CD4-positive, alpha-beta T cell treated with Interferon alpha-2 for 1 hour (primary cell): ENCODE results near the gene PNPO.
A peak's percentile ranks its signal among the peaks of the same experiment; 100 is the strongest.

Source experiments
- DNase-seq, 2 donors: peaks; one replicate each; pipeline ENCODE4 v3.0.0-alpha.2; 2020 to 2022

Gene PNPO

GRCh38 chr17:47941246-47942095 lies at the start of gene PNPO:
Gene PNPO, plus strand, starts transcription at chr17:47941571. Its CDS starts 105 bp downstream, at chr17:47941676.
- DNase-seq, result peak; percentile 93 to 96

- DNase-seq, result no peak
Observed at GRCh38 chr17:47894498-47895346, 46.6 kb upstream of the PNPO start.

- DNase-seq, result no peak
Observed at GRCh38 chr17:47895347-47895855, 46.0 kb upstream of the PNPO start.

GRCh38 chr17:47895856-47896671 lies 45.3 kb upstream of the PNPO start, which contains the start of gene SP2:
Gene SP2, plus strand, starts transcription at chr17:47896236. Its CDS starts 51 bp downstream, at chr17:47896287.
- DNase-seq, result peak; percentile 100

DNA sequence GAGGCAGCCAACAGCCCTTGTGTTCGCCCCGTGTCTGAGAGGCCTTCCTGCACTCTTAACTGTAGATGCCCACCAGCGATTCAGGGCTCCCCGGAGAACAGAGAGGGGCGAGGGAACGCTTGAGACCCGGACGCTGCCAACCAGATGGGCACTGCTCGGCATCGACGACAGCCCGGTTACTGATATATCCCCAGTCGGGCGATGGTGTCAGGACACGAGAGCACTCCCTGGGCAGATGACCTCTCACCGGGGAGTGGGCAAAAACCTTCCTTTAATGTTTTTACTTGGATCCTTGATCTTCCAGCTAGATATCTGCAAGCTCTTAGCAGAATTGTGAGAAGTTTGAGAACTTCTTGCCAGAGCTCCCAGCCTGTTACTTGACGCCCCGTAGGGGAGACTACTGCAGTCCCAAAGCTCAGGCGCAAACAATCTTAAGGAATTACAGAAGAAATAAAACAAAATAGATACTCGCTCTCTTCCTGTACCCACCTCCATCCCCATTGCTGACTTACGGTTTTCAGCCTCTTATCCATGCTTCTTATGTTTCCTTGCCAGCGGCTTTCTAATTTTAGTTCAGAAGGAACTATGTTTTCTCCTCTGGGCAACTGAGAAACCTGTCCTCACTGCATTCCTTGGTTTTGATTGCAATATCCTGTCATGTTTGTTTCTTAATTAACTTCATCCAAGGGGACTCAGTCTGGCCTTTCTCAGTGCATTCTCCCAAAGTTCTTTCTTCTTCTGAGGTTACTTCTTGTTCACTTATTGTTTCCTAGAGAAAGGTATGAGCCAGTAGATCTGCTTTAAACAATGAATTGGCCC lies 44.5 kb upstream of the PNPO start:
- no peak for DNase-seq

DNA sequence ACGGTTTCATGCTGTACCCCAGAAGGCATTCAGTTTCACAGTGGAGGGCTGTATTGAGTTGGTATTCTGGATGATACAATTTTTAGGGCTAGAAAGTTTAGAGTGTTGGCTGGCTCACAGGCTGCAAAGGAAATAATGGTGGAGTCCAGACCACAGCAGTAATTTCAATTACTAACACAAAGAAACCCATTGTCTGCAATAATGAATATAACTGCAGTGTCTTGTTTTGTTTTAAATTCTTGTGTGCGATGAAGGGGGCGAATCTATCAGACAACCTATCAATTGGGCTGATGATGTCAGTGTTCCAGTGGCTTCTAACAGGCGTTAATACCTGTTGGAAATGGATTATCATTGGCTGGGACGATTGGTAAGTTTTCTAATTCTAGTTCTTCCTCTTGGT lies 43.8 kb upstream of the PNPO start:
- DNase-seq, result no peak

DNA sequence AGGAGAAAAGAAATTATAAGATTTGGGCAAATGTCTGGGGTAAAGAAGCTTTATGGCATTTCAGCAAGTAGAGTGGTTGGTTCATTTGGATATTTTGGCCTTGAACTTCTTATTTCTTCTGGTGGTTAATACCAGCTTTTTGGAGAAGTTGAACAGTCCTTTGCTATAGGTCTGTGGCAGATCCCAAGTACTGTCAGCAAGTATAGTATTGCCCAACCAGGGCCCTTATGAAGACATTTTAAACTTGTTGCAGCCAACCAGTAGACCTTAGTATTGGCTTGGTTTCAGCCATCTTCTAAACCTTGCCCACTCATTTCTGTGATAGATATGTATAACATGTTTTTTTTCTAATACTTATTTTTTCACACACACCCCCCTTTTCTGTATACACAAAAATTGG lies 43.1 kb upstream of the PNPO start:
- DNase-seq, result no peak

- no peak for DNase-seq
Observed at GRCh38 chr17:47899643-47900042, 41.7 kb upstream of the PNPO start.

DNA sequence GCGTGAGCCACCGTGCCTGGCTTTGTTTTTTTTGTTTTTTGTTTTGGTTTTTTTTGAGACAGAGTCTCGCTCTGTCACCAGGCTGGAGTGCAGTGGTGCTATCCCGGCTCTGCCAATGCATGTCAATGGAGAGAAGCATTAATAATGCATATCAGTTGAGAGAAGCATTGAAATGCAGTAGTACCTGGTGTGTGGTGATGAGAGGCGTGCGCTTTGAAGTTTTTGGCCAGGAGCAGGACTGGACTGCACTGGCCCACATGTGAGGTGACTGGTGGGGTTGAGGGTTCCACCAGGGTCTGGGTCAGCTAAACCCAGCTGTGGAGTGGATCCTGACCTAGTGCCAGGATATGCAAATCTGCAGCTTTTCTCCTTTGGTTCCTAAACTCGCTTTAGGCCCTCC lies 39.9 kb upstream of the PNPO start:
- no peak for DNase-seq

- DNase-seq, result no peak
Observed at GRCh38 chr17:47902039-47902744, 39.2 kb upstream of the PNPO start.

- DNase-seq, result no peak
Observed at GRCh38 chr17:47905221-47905733, 36.1 kb upstream of the PNPO start.

- DNase-seq, result no peak
Observed at GRCh38 chr17:47906443-47906842, 34.9 kb upstream of the PNPO start.

- no peak for DNase-seq
Observed at GRCh38 chr17:47907932-47908562, 33.3 kb upstream of the PNPO start.

DNA sequence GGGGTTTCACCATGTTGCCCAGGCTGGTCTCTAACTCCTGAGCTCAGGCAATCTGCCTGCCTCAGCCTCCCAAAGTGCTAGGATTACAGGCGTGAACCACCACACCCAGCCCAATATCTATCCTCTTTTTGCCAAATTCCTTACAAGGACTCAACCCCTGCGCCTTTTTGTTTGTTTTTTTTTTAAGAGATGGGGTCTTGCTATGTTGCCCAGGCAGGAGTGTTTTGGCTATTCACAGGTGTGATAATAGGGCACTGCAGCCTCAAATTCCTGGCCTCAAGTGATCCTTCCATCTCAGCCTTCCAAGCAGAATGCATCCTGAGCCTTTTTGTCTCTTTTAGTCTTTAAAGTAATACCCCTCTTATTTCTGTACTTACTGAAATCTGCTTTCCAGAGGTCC lies 28.3 kb upstream of the PNPO start:
- no peak for DNase-seq

GRCh38 chr17:47914306-47914948 lies 26.9 kb upstream of the PNPO start:
- DNase-seq, result no peak

DNA sequence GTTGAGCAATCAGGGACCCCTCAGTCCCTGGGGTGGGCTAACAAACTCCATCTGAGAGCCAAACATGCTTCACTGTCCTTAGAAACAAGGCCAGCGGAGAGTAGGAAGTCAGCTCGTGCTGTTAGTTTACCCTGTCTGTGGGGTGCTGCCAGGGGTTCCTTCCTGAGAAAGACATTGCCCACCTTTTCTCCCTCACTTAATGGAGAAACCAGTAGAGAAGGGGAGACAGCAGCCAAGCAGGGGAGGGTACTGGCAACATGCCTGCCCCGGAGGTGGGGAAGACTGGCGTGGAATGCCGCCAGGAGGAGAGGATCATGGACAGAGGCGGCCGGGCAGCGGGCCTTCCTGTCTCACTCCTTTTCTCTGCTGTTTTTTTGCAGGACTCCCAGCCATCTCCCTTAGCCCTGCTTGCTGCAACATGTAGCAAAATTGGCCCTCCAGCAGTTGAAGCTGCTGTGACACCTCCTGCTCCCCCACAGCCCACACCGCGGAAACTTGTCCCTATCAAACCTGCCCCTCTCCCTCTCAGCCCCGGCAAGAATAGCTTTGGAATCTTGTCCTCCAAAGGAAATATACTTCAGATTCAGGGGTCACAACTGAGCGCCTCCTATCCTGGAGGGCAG lies 25.5 kb upstream of the PNPO start:
- DNase-seq, result no peak

DNA sequence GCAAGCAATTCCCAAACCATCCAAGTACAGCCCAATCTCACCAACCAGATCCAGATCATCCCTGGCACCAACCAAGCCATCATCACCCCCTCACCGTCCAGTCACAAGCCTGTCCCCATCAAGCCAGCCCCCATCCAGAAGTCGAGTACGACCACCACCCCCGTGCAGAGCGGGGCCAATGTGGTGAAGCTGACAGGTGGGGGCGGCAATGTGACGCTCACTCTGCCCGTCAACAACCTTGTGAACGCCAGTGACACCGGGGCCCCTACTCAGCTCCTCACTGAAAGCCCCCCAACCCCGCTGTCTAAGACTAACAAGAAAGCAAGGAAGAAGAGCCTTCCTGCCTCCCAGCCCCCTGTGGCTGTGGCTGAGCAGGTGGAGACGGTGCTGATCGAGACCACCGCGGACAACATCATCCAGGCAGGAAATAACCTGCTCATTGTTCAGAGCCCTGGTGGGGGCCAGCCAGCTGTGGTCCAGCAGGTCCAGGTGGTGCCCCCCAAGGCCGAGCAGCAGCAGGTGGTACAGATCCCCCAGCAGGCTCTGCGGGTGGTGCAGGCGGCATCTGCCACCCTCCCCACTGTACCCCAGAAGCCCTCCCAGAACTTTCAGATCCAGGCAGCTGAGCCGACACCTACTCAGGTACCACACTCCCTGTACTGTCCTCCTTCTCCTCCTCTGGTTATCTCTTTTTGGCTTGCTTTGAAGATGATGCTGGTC lies 24.7 kb upstream of the PNPO start:
- DNase-seq, result no peak

DNA sequence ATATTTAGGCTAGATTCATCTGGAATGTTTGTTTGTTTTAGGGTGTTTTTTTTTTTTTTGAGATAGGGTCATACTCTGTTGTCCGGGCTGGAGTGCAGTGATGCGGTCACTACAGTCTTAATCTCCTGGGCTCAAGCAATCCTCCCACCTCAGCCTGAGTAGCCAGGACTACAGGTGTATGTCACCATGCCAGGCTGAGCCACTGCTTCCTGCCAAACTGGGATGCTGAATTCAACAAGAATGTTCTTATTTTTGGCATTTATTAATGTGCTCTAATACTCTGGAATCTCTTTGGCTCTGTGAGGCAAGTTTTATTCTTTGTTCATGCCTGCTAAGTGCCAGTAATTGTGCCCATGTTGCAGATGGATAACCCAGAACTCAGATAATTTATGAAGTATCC lies 23.8 kb upstream of the PNPO start:
- no peak for DNase-seq

DNA sequence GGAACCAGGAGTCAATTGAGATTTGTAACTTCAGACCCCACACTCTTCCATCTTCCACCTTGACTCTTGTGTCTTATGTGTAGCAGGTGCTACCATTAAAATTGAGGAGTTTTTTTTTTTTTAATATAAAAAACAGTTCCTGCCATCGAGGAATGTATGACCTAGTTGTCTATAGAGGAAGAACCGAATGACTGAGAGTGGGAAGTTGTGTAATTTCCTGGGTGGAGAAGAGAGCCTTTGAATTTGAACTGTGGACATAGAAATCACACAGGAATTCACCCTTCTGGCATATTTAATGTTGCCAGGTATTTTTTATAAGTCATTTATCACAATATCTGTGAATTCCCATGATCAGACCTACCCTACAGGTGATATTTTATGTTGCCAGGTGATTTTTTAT lies 23.4 kb upstream of the PNPO start:
- no peak for DNase-seq
